Fibroblast of skin of left quadriceps (primary cell): ENCODE results near the gene AVL9.
"Not testable (repeated sequence)": the region's sequence is repeated elsewhere in the genome, so short reads cannot be mapped to it uniquely, and the experiment has no call there.

Experiments used
- DNase-seq, 2 experiments: peaks; one replicate each; pipeline ENCODE4 v3.0.0-alpha.2; 2013; ENCODE audit warnings: low read depth in 2 of 2

The AVL9 gene

GRCh38 chr7:32496052-32496813 is 944 bp downstream of the AVL9 start:
- DNase-seq, result no peak

GRCh38 chr7:32499755-32500154 is 4.5 kb downstream of the AVL9 start:
- DNase-seq, result not testable (repeated sequence)

- not testable (repeated sequence) for DNase-seq
Observed at GRCh38 chr7:32500216-32500615, 4.9 kb downstream of the AVL9 start.

- DNase-seq, result peak; percentile 60
Observed at GRCh38 chr7:32500922-32501341, 5.6 kb downstream of the AVL9 start.

- DNase-seq, result peak in 1 of 2 experiments; percentile 44
Observed at GRCh38 chr7:32501522-32501921, 6.2 kb downstream of the AVL9 start.

- no peak for DNase-seq
Observed at GRCh38 chr7:32502728-32503127, 7.4 kb downstream of the AVL9 start.

GRCh38 chr7:32506266-32507054 is 11.2 kb downstream of the AVL9 start:
- peak; percentile 80 for DNase-seq

- no peak for DNase-seq
Observed at GRCh38 chr7:32507414-32507813, 12.1 kb downstream of the AVL9 start.

GRCh38 chr7:32511791-32512190 is 16.5 kb downstream of the AVL9 start:
- no peak for DNase-seq

- DNase-seq, result no peak
Observed at GRCh38 chr7:32513210-32513609, 17.9 kb downstream of the AVL9 start.

GRCh38 chr7:32515890-32516550 is 20.7 kb downstream of the AVL9 start:
- no peak for DNase-seq

GRCh38 chr7:32516551-32517100 is 21.3 kb downstream of the AVL9 start:
- DNase-seq, result no peak

- no peak for DNase-seq
Observed at GRCh38 chr7:32518534-32519140, 23.3 kb downstream of the AVL9 start.

- no peak for DNase-seq
Observed at GRCh38 chr7:32519763-32520162, 24.5 kb downstream of the AVL9 start.

- no peak for DNase-seq
Observed at GRCh38 chr7:32522746-32523530, 27.6 kb downstream of the AVL9 start.

- DNase-seq, result no peak
Observed at GRCh38 chr7:32524631-32525030, 29.3 kb downstream of the AVL9 start.

- DNase-seq, result no peak
Observed at GRCh38 chr7:32525839-32526238, 30.6 kb downstream of the AVL9 start.

GRCh38 chr7:32531402-32531801 is 36.1 kb downstream of the AVL9 start:
- no peak for DNase-seq

GRCh38 chr7:32532086-32532485 is 36.8 kb downstream of the AVL9 start:
- DNase-seq, result no peak

GRCh38 chr7:32532716-32533115 is 37.4 kb downstream of the AVL9 start:
- no peak for DNase-seq
